Activated CD4-positive, CD25-positive, alpha-beta regulatory T cell (primary cell): ENCODE data around the gene ITGB8.

Experiments used
- DNase-seq, 4 experiments: peaks; one replicate each; lab custom pipeline; 2025; lab: John Stamatoyannopoulos, UW

Gene ITGB8

DNA sequence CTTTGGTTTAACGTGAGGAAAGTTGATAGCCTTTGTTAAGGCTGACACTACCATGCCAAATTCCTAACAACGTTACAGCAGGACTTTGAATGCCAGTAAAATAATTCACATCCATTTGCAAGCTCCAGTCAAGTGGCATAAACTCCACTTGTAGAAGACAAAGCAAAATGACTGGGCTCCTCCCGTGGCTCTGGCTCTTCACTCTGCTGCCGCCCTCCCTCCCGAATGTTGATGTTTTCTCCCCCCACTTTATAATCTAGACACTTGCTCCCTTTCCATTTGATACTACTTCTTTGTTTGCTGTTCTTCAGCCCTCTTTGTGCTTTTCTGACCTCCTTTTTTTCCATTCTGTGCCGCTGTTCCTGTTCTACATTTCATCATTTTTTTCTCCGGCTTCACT lies 22.8 kb upstream of the ITGB8 start:
- DNase-seq, result no peak

DNA sequence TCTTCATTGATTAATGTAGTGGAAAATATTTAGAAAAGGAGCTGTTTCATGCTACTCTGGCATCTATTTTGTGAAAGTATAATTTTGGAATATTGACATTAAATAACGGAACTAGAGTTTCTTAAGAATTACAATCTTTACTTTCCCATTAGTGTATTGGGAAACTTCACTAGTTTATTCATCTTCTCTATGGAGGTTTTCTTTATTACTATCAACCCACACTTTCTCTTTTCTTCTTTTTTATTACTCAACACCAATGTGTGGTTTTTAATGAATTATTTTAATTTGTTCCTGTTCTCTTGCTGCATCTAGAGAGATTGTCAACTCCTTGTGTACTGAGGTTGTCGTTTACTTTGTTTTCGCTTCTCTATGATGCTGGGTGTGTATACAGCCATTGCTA lies 20.4 kb upstream of the ITGB8 start:
- DNase-seq, result no peak

DNA sequence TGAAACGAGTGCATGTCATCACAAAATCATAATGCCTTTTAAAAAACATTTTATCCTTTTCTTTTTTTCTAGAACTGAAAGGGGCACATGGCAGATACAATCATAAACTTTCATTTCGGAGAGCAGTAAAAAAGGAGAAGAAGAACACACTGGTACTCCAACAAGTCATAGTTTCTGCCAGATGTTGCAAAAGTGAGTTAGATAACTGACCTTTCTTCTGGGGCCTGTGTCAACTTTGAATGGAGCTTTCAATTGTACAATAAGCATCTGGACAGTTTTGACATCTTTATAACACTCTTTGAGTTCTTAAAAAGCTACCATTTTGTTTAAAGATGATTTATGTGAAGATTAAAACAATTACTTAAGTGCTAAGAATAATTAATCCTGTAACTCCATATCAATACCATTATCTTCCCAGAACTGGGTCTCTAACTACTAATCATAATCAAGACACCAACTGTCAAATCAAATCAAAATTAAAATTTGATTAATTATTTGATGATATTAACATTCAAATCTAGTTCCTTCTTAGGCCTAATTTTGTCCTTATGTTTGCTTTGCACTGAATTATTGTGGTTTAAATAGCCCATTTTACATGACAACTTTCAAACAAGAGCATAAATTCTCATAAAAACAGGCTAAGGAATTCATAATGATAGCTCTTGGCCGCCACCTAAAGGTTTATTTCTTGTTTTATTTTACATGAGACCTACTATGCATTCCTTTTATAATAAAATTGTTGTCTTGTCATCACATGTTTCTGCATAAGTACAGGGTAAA lies 19.5 kb upstream of the ITGB8 start:
- DNase-seq, result no peak

DNA sequence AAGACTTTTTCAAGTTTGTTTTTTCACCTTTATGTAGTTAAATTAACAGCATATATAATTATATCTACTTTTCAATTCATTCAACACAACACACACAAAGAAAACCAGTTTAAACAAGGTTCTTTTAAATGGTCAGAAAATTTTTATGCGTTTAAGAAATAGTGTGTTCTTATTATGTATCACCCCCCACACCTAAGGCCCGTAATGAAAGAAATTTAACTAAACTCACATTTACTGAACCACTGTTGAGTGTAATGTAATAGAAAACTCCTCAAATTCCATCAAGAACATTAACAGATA lies 19.0 kb upstream of the ITGB8 start:
- DNase-seq, result no peak

DNA sequence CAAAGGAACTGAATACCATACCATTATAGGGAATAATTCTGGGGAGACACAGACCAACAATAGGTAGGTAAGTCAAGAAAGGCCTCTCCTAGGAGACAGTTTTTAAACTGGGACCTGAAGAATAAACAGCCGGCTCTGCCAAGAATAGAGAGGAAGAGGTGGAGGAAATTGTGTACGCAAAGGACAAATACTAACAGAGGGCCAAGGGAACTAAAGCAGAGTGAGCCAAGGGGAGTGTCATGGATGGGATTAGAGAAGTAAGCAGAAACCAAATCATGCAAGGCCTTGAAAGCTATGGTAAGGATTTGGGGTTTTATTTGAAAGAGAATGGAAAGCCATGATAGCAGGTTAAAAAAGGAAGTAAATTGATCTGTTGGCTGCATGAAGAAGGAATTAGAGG lies 18.1 kb upstream of the ITGB8 start:
- DNase-seq, result no peak

DNA sequence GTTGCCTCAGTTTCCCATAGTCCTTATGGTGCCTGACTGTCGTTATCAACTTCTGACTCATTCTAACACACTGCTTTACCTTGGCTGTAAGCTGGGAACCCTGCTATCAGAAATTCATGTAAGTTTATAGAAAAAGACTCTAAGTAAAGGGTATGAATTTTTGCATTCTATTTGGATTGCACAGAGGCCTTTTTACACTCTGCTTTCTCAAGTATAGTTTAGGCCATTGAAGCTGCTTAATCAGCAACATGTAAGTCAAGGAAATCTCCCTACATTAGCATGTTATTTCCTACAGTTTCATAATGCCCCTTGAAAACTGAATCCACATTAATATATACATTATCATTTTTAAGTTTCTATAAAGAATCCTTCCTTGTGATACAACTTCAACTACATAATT lies 17.1 kb upstream of the ITGB8 start:
- no peak for DNase-seq

DNA sequence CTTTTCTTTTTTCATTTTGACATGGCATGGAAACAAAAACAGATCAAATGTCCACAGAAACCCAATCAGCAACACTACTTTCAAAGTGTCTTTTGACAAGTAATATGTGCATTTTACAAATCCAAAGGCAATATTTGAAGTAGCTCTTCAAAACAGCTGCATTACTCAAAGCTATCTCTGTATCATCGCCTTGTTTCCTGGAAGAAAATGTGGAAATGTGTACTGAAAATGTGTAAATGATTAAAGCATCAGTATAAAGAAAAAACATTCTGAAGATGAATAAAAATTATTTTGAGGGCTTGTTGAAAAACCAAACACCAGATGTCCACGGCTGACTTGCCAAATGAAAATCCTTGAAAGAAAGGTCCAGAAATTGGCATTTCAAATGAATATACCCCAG lies 16.5 kb upstream of the ITGB8 start:
- no peak for DNase-seq

DNA sequence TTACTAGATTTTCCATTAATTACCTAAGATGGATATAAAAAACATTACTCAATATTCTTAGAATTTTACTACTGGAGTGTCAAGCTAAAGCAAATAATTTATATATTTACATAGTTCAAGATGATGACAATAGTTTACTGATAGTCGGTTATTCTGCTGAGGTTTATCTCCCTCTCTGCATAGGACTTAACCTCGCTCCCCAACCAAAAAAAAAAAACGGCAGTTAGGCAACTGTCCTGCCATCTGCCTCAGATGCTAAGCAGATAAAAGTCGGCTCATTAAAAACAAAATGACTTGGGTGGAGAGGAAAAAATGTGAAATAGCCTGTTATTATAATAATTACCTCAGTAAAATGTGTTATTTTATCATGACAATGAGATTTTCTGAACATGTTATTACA lies 14.0 kb upstream of the ITGB8 start:
- DNase-seq, result no peak

DNA sequence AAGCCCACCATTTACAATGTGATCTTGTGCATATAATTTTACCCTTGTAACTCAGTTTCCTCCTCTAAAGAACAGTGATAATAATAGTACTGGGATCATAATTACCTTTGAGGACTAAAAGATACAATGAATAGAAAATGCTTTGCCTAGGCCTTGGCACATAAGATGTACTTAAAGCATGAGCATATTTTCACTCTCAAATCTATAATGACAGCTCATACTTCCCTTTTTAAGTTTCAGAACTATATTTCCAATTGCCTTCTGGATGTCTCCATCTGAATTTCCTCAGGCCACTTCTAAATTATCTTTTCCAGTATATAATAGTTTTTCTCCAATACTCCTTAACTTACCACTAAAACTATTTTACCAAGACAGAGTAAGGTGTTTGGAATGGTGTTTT lies 13.3 kb upstream of the ITGB8 start:
- DNase-seq, result no peak

DNA sequence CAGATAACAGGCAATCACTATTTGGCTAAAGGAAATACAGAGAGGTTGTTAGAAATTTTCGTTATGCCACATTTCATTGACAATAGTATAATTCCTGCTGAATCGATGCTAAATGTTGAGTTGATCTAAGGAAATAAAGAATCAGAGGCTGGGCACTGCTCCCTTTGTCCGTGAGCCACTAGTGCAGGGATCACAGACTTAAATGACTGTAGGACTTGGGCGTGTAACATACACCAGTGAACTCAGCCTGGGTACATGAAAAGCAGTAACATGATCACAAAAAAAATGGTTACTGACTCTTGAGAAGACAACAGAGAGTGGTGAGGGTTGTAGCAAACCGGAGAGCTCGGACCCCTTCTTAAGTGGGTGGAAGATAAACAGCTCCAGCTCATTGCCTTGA lies 11.8 kb upstream of the ITGB8 start:
- DNase-seq, result no peak

DNA sequence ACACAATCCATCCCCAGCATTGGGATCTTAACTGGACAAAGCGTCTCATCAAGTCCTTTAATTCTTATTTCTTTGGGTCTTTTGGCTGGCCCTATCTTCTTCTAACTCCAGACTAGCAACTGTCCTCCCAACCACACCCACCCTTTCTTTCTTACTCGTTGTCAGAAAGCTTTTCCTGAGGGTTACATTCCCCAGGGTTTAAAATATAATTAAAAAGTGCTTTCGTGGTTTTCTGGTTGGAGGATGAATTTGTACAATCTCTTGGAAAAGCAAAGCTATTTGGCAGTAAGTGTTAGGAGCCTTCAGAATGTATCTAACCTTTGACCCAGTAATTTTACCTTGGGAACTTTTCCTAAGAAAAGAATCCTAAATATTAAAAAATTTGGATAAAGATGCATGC lies 10.4 kb upstream of the ITGB8 start:
- DNase-seq, result no peak

DNA sequence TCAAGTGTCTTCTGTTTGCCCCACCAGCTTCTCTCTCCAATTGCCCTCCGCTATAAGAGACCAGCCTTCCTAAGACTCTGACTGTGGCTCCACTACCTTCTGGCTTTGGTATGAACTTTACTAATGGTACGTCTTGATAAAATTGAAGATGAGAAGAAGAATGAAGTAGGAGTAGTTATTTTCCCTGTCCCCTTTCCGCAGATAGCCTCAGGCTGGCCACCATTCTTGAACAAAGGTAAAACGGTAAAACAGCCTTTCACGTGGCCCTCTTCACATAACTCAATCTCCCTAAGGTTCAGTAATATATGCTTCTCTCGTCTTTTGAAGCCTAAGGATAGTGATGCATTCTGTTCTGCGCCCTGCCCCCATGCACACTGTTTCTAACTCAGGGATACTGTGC lies 9.9 kb upstream of the ITGB8 start:
- no peak for DNase-seq

DNA sequence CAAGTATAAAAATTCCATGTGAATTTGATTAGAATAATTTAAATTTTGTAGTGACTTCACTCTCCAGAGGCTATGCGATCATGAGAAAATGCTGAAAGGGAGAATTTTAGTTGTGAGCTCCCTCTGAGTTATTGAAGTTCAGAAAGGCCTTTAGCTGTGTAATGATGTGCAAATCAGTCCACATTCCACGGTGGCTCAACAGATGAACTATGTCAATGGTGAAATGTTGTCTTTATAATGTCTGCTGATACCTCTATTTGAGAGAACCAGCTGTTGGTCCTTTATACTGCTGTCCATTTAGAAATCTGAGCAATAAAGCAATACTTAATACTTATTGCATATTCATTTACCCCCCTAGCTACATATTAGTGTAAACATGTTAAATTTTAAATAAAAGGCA lies 7.1 kb upstream of the ITGB8 start:
- no peak for DNase-seq

DNA sequence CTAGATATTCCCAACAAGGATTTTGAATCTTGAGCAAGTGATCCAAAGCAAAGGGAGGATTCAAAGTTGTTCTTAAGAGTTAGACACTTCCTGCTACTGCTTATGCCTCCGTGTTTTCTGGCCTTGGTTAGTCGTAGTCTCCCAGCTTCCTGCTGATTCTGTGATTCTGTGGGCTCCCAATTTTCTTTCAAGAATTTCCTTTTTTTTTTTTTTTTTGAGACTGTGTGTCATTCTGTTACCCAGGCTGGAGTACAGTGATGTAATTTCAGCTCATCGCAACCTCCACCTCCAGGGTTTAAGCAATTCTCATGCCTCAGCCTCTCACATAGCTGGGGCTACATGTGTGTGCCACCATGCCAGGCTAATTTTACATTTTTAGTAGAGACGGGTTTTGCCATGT lies 4.4 kb upstream of the ITGB8 start:
- DNase-seq, result no peak

DNA sequence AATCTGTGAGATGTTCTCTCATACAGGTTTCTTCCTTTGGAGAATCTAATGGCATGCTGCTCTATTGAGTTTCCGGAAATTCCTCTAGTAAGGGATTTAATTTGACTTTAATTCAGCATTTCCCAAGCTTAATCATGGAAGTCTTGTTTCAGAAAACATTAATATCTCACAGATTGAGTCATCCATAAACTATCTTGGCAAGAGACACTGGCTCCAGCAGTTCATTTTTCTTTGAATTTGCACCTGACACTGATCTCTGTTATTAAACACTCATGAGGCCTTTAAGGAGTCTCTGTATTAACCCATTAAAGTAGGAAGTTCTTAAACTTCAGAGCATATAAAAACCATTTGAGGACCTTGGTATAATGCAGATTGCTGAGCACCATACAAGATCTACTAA lies 3.6 kb upstream of the ITGB8 start:
- DNase-seq, result no peak

DNA sequence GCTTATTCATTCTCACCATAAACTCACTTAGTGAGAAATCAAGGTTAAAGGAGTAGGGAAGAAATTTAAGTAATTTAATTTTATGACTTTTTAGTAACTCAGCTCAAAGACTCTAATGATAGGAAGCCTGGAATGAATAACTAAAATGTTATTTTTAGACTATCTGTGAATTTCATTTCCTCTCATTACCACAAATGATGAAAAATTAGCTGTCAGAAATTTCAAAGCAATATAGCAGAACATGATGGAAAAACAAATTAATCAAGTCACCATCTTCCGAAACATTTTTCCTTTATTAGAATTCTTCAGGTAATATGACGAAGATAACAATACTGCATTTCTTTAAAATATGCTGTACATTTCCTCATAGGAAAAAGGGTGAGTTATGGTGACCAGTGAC lies 2.7 kb upstream of the ITGB8 start:
- no peak for DNase-seq

DNA sequence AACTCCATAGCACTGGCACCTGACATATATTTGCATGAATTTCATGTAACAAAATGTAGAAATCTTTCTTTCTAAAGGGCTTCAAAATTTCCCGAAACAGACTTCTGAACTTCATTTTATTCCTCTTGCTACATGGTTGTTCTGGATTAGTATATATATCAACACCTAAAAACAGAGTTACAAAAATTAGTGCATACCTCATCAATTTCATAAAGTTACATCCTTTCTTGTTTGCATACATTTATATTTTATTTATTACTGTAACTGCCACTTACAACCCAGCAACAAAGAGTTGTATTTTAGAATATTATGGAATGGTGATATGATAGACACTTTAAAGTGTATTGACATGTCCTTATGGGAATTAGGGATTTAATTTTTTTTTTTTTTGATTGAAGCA lies 2.0 kb upstream of the ITGB8 start:
- DNase-seq, result no peak

DNA sequence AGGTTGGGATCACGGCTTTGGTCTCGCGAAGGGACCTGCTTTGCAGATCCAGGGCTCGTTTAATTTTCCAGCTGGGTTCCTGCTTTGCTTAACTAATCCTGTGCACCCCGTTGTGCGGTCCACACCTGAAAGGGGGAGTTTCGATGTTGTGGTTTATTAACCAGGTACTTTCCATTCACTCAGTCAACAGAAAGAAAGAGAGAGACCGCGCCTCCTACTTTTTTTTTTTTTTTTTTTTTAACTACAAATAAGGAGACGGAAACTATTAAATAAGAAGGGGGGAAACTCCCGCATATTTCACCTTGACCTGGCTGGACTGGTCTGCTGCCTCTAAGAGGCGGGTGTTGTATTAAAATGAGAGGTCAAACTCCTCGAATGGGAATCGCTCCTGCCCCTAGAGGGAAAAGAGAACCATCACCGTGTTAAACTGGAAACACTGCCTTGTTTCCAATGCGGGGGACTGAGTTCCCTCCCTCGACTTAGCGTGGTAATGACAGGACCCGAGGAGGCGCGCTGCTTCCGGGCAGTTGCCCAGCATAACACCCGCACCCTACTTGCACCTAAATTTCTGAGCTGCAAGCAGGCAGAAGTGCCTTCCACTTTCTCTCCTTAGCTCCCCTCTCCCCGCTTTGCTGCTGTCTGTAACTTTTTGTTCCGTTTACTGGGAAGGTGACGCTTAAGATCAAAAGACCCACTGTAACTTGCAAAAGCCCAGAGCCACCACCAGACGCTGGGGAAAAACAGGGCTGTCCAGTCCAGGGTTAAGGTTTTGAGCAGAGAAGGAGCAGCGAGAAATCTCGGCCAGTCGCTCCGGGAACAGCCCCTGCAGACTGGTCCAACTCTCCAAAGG lies 1.1 kb upstream of the ITGB8 start:
- no peak for DNase-seq

DNA sequence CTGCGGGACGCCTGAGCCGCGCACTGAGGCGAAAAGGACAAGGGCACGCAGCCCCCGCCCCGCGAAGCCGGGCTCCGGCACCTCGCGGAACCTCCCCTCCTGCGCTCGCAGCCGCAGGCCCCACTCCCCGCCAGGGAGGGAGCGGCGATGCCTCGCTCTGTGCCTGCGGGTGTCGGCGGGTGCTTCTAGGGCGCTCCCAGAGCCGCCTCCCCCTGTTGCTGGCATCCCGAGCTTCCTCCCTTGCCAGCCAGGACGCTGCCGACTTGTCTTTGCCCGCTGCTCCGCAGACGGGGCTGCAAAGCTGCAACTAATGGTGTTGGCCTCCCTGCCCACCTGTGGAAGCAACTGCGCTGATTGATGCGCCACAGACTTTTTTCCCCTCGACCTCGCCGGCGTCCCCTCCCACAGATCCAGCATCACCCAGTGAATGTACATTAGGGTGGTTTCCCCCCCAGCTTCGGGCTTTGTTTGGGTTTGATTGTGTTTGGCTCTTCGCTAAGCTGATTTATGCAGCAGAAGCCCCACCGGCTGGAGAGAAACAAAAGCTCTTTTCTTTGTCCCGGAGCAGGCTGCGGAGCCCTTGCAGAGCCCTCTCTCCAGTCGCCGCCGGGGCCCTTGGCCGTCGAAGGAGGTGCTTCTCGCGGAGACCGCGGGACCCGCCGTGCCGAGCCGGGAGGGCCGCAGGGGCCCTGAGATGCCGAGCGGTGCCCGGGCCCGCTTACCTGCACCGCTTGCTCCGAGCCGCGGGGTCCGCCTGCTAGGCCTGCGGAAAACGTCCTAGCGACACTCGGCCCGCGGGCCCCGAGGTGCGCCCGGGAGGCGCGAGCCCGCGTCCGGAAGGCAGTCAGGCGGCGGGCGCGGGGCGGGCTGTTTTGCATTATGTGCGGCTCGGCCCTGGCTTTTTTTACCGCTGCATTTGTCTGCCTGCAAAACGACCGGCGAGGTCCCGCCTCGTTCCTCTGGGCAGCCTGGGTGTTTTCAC lies 519 bp downstream of the ITGB8 start:
- no peak for DNase-seq

DNA sequence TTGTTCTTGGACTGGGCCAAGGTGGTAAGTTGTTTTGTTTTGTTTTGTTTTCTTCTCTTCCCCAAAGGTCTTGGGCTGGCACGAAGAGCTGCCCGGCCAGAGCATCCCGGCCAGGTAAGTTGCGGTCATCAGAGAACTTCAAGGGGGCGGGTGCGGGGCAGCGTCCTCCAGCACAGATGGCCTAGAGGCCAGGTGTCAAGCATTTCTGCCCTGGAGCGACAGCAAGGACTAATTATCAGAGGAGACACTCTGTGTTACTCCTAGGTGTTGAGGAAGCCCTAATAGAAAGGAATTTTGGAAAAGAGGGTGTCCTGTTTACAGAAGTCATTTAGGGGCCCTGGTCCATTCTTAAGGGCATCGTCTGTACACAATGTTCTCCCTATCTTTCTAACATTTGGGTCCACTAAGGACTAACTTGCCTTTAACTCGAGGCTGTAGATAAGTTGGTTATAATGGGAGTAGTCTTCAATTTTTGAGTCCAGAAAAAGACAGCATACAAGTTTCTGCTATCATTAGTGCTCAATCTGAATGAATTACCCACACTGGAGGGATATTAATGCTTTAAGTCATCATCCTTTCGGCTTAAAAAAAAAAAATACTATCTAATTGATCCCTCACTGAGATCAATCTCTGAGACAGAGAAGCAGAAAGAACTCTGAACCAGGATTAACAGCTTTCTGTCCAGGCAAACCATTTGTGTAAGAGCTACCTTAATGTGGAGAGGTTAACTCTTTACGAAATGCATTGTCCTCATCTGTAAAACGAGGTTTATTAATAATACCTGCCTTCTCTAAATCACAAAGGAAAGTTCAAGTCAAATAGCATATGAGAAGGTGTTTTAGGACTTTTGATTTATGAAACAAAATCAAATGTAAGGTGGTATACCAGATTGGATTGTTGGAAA lies 1.5 kb downstream of the ITGB8 start:
- DNase-seq, result no peak

DNA sequence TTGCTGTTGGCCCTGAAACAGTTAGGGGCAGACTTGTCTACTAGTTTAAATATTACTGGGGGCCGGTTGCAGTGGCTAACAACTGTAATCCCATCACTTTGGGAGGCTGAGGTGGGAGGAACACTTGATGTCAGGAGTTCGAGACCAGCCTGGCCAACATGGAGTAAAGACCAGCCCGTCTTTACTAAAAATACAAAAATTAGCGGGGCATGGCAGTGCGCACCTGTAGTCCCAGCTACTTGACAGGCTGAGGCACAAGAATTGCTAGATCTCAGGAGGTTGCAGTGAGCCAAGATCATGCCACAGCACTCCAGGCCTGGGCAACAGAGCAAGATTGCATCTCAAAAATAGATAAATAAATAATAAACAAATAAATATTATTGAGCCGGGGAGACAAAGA lies 7.6 kb downstream of the ITGB8 start:
- DNase-seq, result no peak

DNA sequence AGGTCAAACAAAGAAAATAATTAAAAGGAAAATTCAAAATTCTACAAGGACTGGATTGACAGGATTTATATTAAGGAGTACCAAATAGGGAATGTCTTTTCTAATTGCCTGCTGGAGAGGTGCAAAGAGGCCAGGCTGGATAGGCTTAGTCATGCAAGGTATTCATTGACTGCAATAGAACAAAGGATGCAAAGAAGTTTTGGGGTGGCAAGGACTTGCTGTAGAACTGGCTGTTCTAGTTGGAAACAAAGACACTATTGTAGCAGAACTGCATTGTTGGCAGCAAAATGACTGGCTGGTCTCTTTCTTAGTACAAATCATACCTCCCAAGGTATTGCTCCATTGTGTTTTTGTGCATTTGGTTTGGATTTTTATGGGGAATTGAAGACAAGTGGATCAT lies 10.1 kb downstream of the ITGB8 start:
- no peak for DNase-seq
